Keratinocyte (primary cell): ENCODE results near the gene PDE1C. TPM values are rescaled to one million over a fixed set of nuclear protein-coding genes. Genes with fewer than 3 reads are reported as not detected.

Source experiments
- DNase-seq: peaks from one replicate; pipeline ENCODE4 v3.0.0-alpha.2; 2011; ENCODE audit warnings: low read depth, missing footprints, low spot score
- FAIRE-seq: peaks from 2 replicates; lab custom pipeline; 2011; peaks lifted over from hg19 to GRCh38; lab: Jason Lieb, UNC
- H2AFZ ChIP-seq: 2 replicates; pipeline ENCODE4 v1.6.0; 2012; ENCODE audit warnings: low read length, control low read depth, inconsistent platforms; ENCODE audit not compliant: control insufficient read depth
- H3K27ac ChIP-seq: 2 replicates; pipeline ENCODE4 v1.5.1; 2011; ENCODE audit warnings: low read length; ENCODE audit not compliant: control insufficient read depth, insufficient read depth
- H3K27me3 ChIP-seq: 3 replicates; pipeline ENCODE4 v1.6.0; 2011; ENCODE audit warnings: low read length; ENCODE audit not compliant: control insufficient read depth, insufficient read depth; ENCODE audit errors: extremely low read depth
- H3K36me3 ChIP-seq, 2 experiments: 2 replicates in 1 of 2; 3 replicates in 1 of 2; pipeline ENCODE4 v1.5.1; 2011; ENCODE audit warnings: low read length in 2 of 2, mild to moderate bottlenecking in 1 of 2; ENCODE audit not compliant: control insufficient read depth in 2 of 2, insufficient read depth in 2 of 2; ENCODE audit errors: extremely low read depth in 1 of 2
- H3K4me1 ChIP-seq: 3 replicates; pipeline ENCODE4 v1.5.1; 2011; ENCODE audit warnings: low read length; ENCODE audit not compliant: control insufficient read depth, insufficient read depth; ENCODE audit errors: extremely low read depth
- H3K4me2 ChIP-seq: 3 replicates; pipeline ENCODE4 v1.6.0; 2011; ENCODE audit warnings: low read depth, low read length; ENCODE audit not compliant: control insufficient read depth, insufficient read depth; ENCODE audit errors: extremely low read depth
- H3K4me3 ChIP-seq, 3 experiments: fragments of 200-600 bp in 1 of 3; sonication (generic) in 1 of 3; 2 replicates in 2 of 3; 3 replicates in 1 of 3; pipeline ENCODE4 v1.5.1; 2011 to 2016; ENCODE audit warnings: low read length in 3 of 3, mild to moderate bottlenecking in 3 of 3, control low read depth in 2 of 3, inconsistent platforms in 1 of 3, low read depth in 1 of 3, mixed read lengths in 1 of 3, mixed run types in 1 of 3, moderate library complexity in 1 of 3; ENCODE audit not compliant: control insufficient read depth in 2 of 3, insufficient read depth in 2 of 3; ENCODE audit errors: extremely low read depth in 1 of 3
- H3K79me2 ChIP-seq: 2 replicates; pipeline ENCODE4 v1.6.0; 2012; ENCODE audit warnings: low read length; ENCODE audit not compliant: control insufficient read depth, insufficient read depth
- H3K9ac ChIP-seq: 3 replicates; pipeline ENCODE4 v1.6.0; 2011; ENCODE audit warnings: low read length; ENCODE audit not compliant: control insufficient read depth, insufficient read depth; ENCODE audit errors: extremely low read depth
- H3K9me1 ChIP-seq: 3 replicates; pipeline ENCODE4 v1.6.0; 2011; ENCODE audit warnings: low read length; ENCODE audit not compliant: control insufficient read depth, insufficient read depth; ENCODE audit errors: extremely low read depth
- H3K9me3 ChIP-seq: 2 replicates; pipeline ENCODE4 v1.5.1; 2012; ENCODE audit warnings: low read depth, low read length; ENCODE audit not compliant: control insufficient read depth
- H4K20me1 ChIP-seq: 3 replicates; pipeline ENCODE4 v1.6.0; 2011; ENCODE audit warnings: low read length; ENCODE audit not compliant: control insufficient read depth, insufficient read depth; ENCODE audit errors: extremely low read depth
- CTCF ChIP-seq, 3 experiments: IDR thresholded peaks in 1 of 3; conservative IDR thresholded peaks in 1 of 3; optimal IDR thresholded peaks in 1 of 3; 2 replicates in 2 of 3; 3 replicates in 1 of 3; pipeline versions ENCODE3 to v1.5.1; 2011; ENCODE audit warnings: low read length in 3 of 3, mild to moderate bottlenecking in 3 of 3, moderate library complexity in 2 of 3, control low read depth in 1 of 3, inconsistent platforms in 1 of 3; ENCODE audit not compliant: insufficient read depth in 2 of 3; ENCODE audit errors: extremely low read depth in 1 of 3
- EZH2 ChIP-seq: IDR thresholded peaks from one replicate; pipeline ENCODE4 v1.6.1; 2012; ENCODE audit warnings: inconsistent platforms, mild to moderate bottlenecking, low read length, moderate library complexity
- dilution Hi-C: fragments of 300-500 bp; cut with MboI; formaldehyde crosslinking; loops from one replicate; pipeline ENCODE4 v1.7.0; 2020; ENCODE audit warnings: low sequenced_read_pairs; ENCODE audit not compliant: extremely low pct_ligation_motif_present
- polyA plus RNA-seq, 5 experiments: library from polyadenylated mRNA; depleted of rRNA in 3 of 5; stranded (reverse) in 3 of 5; stranded (forward) in 1 of 5; unstranded in 1 of 5; fragments of >200 nt; gene quantifications; 1 replicate in 1 of 5; 2 replicates in 3 of 5; 3 replicates in 1 of 5; pipeline versions ENCODE4 v1.2.1 to v1.2.3, GENCODE V29; 2011 to 2012; ENCODE audit warnings: missing spikeins in 2 of 5, low read depth in 1 of 5, low replicate concordance in 1 of 5

The PDE1C gene
- polyA plus RNA-seq, 1 donor (not counting 4 experiments of a cell fraction or from before 2014, with no cell fraction given), result 2.5 TPM

DNA sequence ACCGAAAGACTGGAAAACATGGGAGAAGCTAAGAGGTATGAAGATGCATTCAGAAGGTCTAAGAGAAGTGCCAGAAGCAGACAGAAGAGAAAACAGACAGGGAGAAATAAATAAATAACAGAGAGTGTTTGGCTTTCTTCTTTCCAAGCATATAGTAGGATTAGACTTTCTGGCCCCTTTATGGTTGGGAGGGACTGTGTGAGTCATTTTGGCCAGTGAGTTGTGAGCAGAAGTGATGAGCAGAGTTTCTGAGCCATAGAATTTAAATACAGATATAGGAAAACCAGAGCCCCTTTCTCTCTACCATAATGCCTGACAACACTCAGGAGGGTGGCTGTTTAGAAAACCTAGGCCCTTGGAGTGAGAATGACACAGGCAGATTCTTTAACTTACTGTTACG is 212.2 kb downstream of the PDE1C start:
- Histone ChIP-seq H3K27me3 (no peaks in the 10 kb centered on the region), H3K4me1 (no peaks in the 10 kb centered on the region), H4K20me1 (no peaks in the 10 kb centered on the region), H3K36me3 (no peaks in the 10 kb centered on the region), H3K9me3 (no peaks in the 10 kb centered on the region), H3K79me2 (no peaks in the 10 kb centered on the region), H3K9ac (no peak overlapping the region), H3K4me2 (no peak overlapping the region), H3K27ac (no peak overlapping the region), H2AFZ (no peak overlapping the region), H3K9me1 (no peaks in the 10 kb centered on the region), H3K4me3 (no peak overlapping the region)
- DNase-seq, result no peak
- TF ChIP-seq EZH2 (no peak), CTCF (optimal IDR thresholded peaks at IDR 0.05 in 1 of 3, IDR thresholded peaks at IDR 0.05 in 1 of 3, conservative IDR thresholded peaks at IDR 0.05 in 1 of 3; ENCODE audit: extremely low read depth in 1 of 3, insufficient read depth in 2 of 3, low read length in 3 of 3) (no peak)
- dilution Hi-C loops, result no loop called here
- no peak for FAIRE-seq

DNA sequence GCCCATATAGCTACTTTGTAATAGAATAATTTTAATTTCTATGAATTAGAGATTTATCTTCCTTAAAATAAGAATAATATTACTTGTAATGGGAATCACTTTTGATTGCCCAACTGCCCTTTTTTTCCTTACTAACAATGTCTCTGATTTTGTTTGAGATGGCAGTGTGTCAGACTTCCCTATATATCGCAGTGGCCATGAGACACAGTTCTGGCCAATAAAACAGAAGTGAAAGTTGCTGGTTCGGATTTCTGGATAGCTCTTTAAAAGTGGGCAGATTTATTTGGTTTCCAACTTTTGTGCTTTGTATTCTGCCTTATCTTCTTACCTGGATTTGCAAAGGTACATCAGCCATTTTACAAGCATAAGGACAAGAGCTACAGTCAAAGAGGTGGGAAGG is 213.0 kb downstream of the PDE1C start:
- dilution Hi-C loops, result no loop called here

More for the DNA sequence above, 213.0 kb downstream of the PDE1C start:
- H3K9me1 ChIP-seq, result no peaks in the 10 kb centered on the region
- TF ChIP-seq CTCF (optimal IDR thresholded peaks at IDR 0.05 in 1 of 3, IDR thresholded peaks at IDR 0.05 in 1 of 3, conservative IDR thresholded peaks at IDR 0.05 in 1 of 3; ENCODE audit: extremely low read depth in 1 of 3, insufficient read depth in 2 of 3, low read length in 3 of 3) (no peak), EZH2 (no peak)
- no peak overlapping the region for H3K4me3 ChIP-seq
- H3K9me3 ChIP-seq, result no peaks in the 10 kb centered on the region
- H3K4me2 ChIP-seq, result no peak overlapping the region
- no peak overlapping the region for H3K27ac ChIP-seq
- no peaks in the 10 kb centered on the region for H3K4me1 ChIP-seq
- no peaks in the 10 kb centered on the region for H4K20me1 ChIP-seq
- H3K36me3 ChIP-seq, result no peaks in the 10 kb centered on the region
- no peaks in the 10 kb centered on the region for H3K27me3 ChIP-seq
- H2AFZ ChIP-seq, result no peak overlapping the region
- FAIRE-seq (no peak), DNase-seq (no peak)
- H3K79me2 ChIP-seq, result no peaks in the 10 kb centered on the region
- no peak overlapping the region for H3K9ac ChIP-seq
